ENCODE data around the gene NUP50. TPM values are rescaled to one million over a fixed set of nuclear protein-coding genes. Genes with fewer than 3 reads are reported as not detected.

The NUP50 gene
- total and polyA plus RNA-seq, 2 of the 13 experiments (the other 11 are each of a cell fraction or from before 2014, with no cell fraction given) = 14.2 to 52.4 TPM

GRCh38 chr22:45208696-45208992, 44.9 kb downstream of the NUP50 start:
- FAIRE-seq (no peak), ATAC-seq (no peak), DNase-seq (ENCODE audit: low spot score) (no peak)
- in situ Hi-C loops (cut with HindIII; ENCODE audit: extremely low pct_ligation_motif_present, low pct_unique_long_range_greater_than_20kb) = no loop called here
- Histone ChIP-seq H3K79me2 (ENCODE audit: insufficient read depth, low read length) (no peaks in the 10 kb centered on the region), H3K36me3 (replicated peaks in 1 of 2; ENCODE audit: control insufficient read depth in 1 of 2, insufficient read depth in 2 of 2, low read length in 2 of 2) (peaks cover 7 to 12% of the 10 kb centered on the region in 2 experiments; a peak in 3 of 5 replicates), H3K27ac (ENCODE audit: extremely low read length, insufficient read depth, low read length) (no peak overlapping the region), H3K4me2 (ENCODE audit: low read depth, low read length) (no peak overlapping the region), H3K9ac (ENCODE audit: insufficient read depth, low read depth, low read length) (no peak overlapping the region), H3K4me1 (ENCODE audit: insufficient read depth, low read length) (no peaks in the 10 kb centered on the region), H2AFZ (ENCODE audit: low read length) (no peak overlapping the region), H3K9me3 (ENCODE audit: low read length) (no peaks in the 10 kb centered on the region), H4K20me1 (ENCODE audit: insufficient read depth, low read length) (peaks cover 10% of the 10 kb centered on the region; the same call in 1 of the 2 replicates), H3K4me3 (replicated peaks in 1 of 3; ENCODE audit: insufficient read depth in 1 of 3, low read depth in 2 of 3, low read length in 3 of 3) (no peak overlapping the region), H3K27me3 (ENCODE audit: control insufficient read depth in 1 of 2, insufficient read depth in 2 of 2, low read length in 2 of 2) (no peaks in the 10 kb centered on the region)
- TF ChIP-seq LCORL (IDR thresholded peaks at IDR 0.05) (no peak), LCORL (CRISPR knock-in tag; IDR thresholded peaks at IDR 0.05) (no peak), MED1 (CRISPR knock-in tag; IDR thresholded peaks at IDR 0.05) (no peak), ZGPAT (CRISPR knock-in tag; IDR thresholded peaks at IDR 0.05) (no peak), AGO1 (IDR thresholded peaks at IDR 0.05; ENCODE audit: low read depth, low read length, poor library complexity, severe bottlenecking) (no peak), KLF11 (CRISPR knock-in tag; IDR thresholded peaks at IDR 0.05) (no peak), ZNF367 (CRISPR knock-in tag; IDR thresholded peaks at IDR 0.05; ENCODE audit: borderline replicate concordance) (no peak), ZNF414 (CRISPR knock-in tag; IDR thresholded peaks at IDR 0.05) (no peak), ZNF577 (CRISPR knock-in tag; IDR thresholded peaks at IDR 0.05; ENCODE audit: borderline replicate concordance, low read depth) (no peak), STAG1 (CRISPR knock-in tag; IDR thresholded peaks at IDR 0.05) (no peak), ZFP62 (CRISPR knock-in tag; IDR thresholded peaks at IDR 0.05) (no peak)
- intact Hi-C loops (cut with micrococcal nuclease; ENCODE audit: unreplicated experiment) = no loop called here
- BruUV-seq (replicated peaks) = no TSS peak
- POLR2A ChIA-PET = no interaction called here
- CTCF ChIA-PET (ENCODE audit: low intra/inter-chr PET ratio, low total read pairs) = no interaction called here
- 94% methylated on average over 7 of the region's 10 CpGs for WGBS (ENCODE audit: low lambda C conversion rate)
